A549 treated with CpdA at 1 μM for 4 hours (cell line): ENCODE results near the gene CHCHD3. TPM values are rescaled to one million over a fixed set of nuclear protein-coding genes. Genes with fewer than 3 reads are reported as not detected.

ENCODE experiments used
- total RNA-seq: library from RNA; stranded (reverse); fragments of 200-300 nt; extraction: Qiagen RNA extraction; gene quantifications from 5 replicates; pipeline ENCODE4 v1.2.3, GENCODE V29; 2022; ENCODE audit warnings: low read depth

CHCHD3 gene
- total RNA-seq = 82.9 to 92.6 TPM (median 84.7 TPM) in 5 replicates

GRCh38 chr7:133081599-133082389 lies at the start of gene CHCHD3:
Gene CHCHD3, minus strand, starts transcription at chr7:133082090. Its CDS starts 153 bp downstream, at chr7:133081937.

Other genes starting within 250 kb of the CHCHD3 start
- 18.0 to 21.8 TPM (median 20.7 TPM) in 5 replicates for gene EXOC4, start 171.0 kb upstream of the CHCHD3 start, total RNA-seq